DMS114 treated with DMSO at 0.1 percent for 48 hours (cell line): ENCODE data around the gene CDK12.

ENCODE experiments used
- DNase-seq: peaks from one replicate; lab custom pipeline; 2025; ENCODE audit not compliant: unreplicated experiment; lab: John Stamatoyannopoulos, UW

Gene CDK12

GRCh38 chr17:39581071-39581758, 119.9 kb downstream of the CDK12 start:
- DNase-seq = no peak

- DNase-seq = no peak
Measured at GRCh38 chr17:39581759-39582085, 120.4 kb downstream of the CDK12 start.

DNA sequence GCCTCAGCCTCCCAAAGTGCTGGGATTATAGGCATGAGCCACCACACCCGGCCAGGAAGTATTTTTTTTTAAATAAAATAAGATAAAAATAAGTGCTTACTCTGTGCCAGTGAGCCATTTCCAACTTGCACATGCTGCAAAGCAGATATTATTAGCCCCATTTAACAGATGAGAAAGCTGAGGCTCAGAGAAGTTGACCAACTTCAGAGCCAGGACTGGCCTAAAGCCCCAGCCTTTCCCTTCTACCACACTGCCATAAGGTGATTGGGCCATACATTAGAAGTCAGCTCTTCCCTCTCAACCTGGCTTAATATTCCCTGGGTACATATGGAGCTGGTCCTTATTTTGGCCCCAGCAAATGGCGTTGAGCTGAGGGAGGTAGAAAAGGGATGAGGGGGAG, 121.4 kb downstream of the CDK12 start:
- no peak for DNase-seq
